ENCODE data around the gene FBLN5.

Gene FBLN5

DNA sequence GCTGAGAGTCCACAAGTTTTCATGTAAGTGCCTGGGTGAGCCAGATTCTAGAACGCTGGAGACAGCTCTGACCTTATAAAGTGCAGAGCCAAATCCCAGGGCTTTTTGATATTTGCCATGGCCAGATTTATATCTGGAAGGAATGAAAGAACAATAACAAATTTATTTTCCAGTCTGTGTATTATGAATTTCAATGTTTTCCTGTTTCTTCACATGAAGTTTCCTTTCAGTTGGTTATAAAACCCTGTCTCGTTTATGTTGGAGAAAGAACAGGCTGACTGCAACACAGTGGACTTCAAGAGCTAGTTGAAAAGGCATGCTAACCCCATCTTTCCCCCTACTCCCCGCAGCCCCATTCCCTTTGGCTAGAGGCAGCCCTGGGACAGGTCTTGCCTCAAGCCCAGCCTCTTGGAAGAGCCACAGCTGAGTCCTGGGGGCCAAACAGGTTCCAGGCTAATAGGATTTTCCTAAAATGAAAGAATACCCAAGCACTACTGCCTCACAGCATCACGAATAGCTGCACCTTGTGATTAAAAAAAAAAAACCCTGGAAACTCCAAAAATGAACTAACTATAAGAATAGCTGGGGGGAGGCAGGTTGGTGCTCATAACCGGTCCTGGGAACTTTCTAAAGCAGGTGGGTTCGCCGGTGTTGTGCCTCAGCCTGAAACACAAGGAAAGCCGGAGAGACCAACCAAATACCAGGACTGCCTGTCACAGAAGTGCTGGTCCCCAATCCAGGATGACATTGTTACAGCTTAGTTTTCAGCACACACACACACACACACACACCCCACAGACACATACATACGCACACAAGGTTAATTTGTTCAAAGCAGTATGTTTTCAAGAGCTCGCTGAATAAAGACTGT is 1.5 kb downstream of the FBLN5 start:
- peak; percentile 34 for DNase-seq

DNA sequence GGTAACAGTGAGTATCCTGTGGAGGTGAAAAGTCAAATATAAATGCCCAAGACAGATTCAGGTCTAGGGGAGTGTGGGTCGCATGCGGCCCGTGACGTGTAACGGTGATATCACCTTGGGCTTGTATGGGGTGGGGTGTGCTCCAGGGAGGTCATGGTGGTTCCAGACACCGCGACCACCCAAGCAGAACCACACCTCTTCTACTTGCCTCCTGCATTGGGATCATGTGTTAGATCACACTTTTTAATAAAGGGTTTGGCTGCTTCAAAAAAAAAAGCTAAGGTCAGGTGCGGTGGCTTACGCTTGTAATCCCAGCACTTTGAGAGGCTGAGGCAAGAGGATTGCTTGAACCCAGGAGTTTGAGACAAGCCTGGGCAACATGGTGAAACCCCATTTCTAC is 4.5 kb downstream of the FBLN5 start:
- no peak for DNase-seq

DNA sequence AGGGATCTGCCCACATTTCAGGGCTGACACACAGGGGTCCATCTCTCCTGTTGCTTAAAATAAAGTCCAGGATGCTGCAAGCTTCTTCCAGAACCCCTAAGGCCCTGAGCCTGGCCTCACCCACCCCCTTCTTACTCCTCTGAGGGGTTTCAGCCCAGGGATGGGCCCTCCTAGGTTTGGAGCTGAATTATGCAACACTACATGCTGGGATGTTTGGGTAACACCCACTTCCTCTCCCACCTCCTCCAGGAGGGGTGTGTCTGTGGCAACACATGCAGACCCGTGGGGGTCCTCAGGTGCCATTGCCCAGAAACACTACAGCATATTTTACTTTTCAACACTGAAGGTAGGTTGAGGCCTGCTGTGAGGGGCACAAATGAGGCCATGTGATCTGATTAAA is 5.4 kb downstream of the FBLN5 start:
- DNase-seq, result no peak

GRCh38 chr14:91940209-91940608 is 7.3 kb downstream of the FBLN5 start:
- DNase-seq, result no peak

GRCh38 chr14:91935586-91935985 is 11.9 kb downstream of the FBLN5 start:
- no peak for DNase-seq

- DNase-seq, result no peak
Measured at GRCh38 chr14:91934554-91935285, 12.8 kb downstream of the FBLN5 start.

GRCh38 chr14:91931478-91932088 is 15.9 kb downstream of the FBLN5 start:
- no peak for DNase-seq

- DNase-seq, result no peak
Measured at GRCh38 chr14:91929700-91930099, 17.8 kb downstream of the FBLN5 start.

GRCh38 chr14:91927800-91928199 is 19.7 kb downstream of the FBLN5 start:
- DNase-seq, result no peak

DNA sequence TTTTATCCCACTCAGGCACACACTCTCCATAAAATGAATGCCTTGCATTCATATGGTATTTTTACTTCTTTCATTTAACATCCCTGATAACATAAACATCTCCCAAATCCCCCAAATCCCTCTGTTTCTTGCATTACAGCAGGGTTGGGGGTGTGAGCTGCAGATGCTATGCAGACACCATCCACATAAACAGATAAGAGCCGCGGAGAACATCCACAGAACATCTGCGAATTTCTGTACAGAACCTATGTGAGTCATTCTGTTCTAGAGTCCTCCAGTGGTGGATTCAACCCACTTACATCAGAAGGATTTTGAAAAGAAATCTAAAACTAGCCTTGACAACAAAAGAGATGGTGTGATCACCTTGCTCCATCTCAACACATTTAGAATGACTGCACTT is 20.3 kb downstream of the FBLN5 start:
- DNase-seq, result no peak

- no peak for DNase-seq
Measured at GRCh38 chr14:91926131-91926890, 21.2 kb downstream of the FBLN5 start.

DNA sequence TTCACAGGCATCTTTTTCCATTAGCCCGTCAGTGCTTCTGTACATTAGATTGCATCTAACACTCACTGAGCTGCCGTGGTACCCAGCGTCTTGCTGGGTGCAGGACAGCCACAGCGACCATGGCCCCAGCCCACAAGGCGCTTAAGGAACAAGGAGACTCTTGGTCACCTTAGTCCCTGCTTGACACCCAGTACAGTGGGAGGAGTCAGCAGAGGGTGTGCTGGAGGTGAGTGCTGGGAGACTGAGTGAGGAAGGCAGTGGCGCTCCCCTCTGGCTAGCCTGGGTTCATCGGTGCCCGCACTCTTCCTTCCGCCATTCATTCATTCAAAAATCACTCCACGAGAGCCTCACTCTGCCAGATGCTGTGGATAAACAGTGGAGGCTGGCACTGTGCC is 21.8 kb downstream of the FBLN5 start:
- DNase-seq, result no peak

DNA sequence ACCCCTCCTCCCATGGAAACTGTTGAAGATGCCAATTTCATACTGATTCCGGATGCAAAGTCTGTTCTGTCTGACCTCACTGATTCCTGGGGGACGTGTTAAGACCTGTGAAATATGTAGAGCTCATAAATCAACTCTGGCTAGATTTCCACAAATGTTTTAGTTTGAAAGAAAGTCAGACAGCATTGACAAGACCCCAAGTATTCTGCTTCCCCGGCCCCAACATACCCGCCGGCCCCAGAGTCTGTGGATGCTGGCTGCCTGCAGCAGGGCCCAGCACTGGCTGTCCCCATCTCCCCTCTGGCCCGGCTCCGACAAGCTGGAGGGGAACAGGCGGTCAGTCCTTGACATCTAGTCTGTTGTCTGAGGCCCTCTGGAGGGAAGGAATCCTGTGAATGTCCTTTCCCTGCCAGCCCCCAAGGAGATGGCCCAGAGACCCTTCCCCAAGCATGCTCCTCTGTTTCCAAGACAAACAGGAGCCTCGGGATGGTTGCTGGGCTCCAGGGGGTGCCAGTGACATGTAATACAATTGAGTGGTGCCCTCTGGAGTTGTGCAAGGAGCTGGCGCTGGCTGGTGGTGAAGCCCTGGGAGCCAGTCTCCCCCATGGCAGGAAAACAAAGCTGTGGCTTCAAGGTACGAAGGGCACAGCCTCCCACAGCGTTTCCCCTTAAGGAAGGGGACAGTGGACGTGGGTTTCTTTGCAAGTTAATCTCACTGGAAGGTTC is 22.3 kb downstream of the FBLN5 start:
- no peak for DNase-seq

GRCh38 chr14:91920526-91920925 is 27.0 kb downstream of the FBLN5 start:
- DNase-seq, result no peak

DNA sequence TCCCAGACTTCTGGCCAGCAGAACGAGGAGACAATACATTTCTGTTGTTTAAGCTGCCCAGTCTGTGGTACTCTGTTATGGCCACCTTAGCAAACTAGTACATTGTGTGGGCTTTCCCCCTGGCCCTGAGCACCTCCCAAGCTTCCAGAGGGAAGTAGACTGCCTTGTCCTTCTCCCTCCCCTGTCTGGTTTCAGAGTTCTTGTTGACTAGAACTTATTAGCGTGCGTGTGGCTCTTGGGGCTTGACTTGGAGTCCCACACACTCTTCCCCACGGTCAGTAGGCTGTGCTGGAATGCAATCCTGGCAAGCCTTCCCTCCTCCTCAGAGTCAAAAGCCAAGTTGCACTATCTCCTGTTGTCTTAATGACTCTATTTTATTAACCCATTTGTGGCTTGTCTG is 27.7 kb downstream of the FBLN5 start:
- no peak for DNase-seq

- DNase-seq, result no peak
Measured at GRCh38 chr14:91918186-91918883, 29.2 kb downstream of the FBLN5 start.

GRCh38 chr14:91912035-91912434 is 35.5 kb downstream of the FBLN5 start:
- DNase-seq, result no peak

DNA sequence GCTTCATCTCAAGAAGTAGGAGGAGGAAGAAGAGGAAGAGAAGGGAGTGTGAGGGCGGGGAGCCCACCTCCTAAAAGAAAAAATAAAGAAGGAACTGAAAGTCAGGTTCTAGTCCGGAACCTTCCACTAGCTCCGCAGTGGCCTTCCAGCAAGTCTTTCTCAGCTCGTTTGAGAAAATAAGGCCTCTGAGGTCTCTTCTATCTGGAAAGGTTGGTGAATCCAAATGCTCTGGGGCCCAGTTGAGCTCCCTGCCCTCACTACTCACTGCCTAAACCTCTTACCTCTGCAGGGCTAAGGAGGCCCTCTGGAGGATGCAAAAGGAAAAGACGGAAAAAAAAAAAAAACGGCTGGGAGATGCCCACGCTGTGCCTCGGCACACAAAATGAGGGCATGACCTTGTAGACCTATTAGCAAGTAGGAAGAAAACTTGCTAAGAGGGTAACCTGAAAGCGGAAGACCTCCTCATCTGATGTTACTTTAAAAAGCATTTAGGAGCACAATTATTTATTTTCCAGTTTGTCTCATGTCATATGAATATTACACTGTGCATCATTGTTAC is 35.9 kb downstream of the FBLN5 start:
- no peak for DNase-seq

- DNase-seq, result no peak
Measured at GRCh38 chr14:91910196-91910595, 37.3 kb downstream of the FBLN5 start.

- no peak for DNase-seq
Measured at GRCh38 chr14:91906374-91906773, 41.1 kb downstream of the FBLN5 start.

GRCh38 chr14:91904956-91905645 is 42.4 kb downstream of the FBLN5 start:
- no peak for DNase-seq
